B cell (primary cell): ENCODE measurements around the gene MTCL1. TPM values are rescaled to one million over a fixed set of nuclear protein-coding genes. Genes with fewer than 3 reads are reported as not detected.

Experiments
- ATAC-seq: fragments of 200-7000 bp; cut with Tn5 transposase; one replicate; pipeline ENCODE4 v1.10.0; 2021; ENCODE audit warnings: low read depth, mild to moderate bottlenecking, moderate number of reproducible peaks, moderate library complexity
- CTCF ChIA-PET: fragments of 350-600 bp; sonication (Branson Sonifier 250); formaldehyde crosslinking; loops from one replicate; lab custom pipeline; 2021; ENCODE audit warnings: antibody characterized with exemption, inconsistent platforms; lab: Charles Lee
- POLR2A ChIA-PET: fragments of 350-600 bp; sonication (Branson Sonifier 250); formaldehyde crosslinking; loops from one replicate; lab custom pipeline; 2021; ENCODE audit warnings: antibody characterized with exemption; lab: Charles Lee
- DNase-seq: peaks from one replicate; pipeline ENCODE4 v3.0.0; 2013
- H2AFZ ChIP-seq: 2 replicates; pipeline ENCODE4 v1.6.1; 2012; ENCODE audit warnings: mild to moderate bottlenecking, low read depth, low read length; ENCODE audit not compliant: insufficient read depth, poor library complexity, severe bottlenecking
- H3K27ac ChIP-seq, 2 donors: 1 replicate in 1 of 2; 2 replicates in 1 of 2; pipeline ENCODE4 v1.5.1; 2012 to 2013; ENCODE audit warnings: low read length in 2 of 2, mild to moderate bottlenecking in 2 of 2, moderate library complexity in 1 of 2
- H3K27me3 ChIP-seq, 4 experiments: fragments of 200-600 bp in 1 of 4; sonication (generic) in 1 of 4; replicated peaks in 1 of 4; 1 replicate in 2 of 4; 2 replicates in 2 of 4; pipeline versions ENCODE4 v1.6.1 to v1.7.0; 2013 to 2016; ENCODE audit warnings: low read length in 3 of 4, mild to moderate bottlenecking in 2 of 4, mixed read lengths in 1 of 4, moderate library complexity in 1 of 4; ENCODE audit not compliant: insufficient read depth in 4 of 4, control insufficient read depth in 3 of 4; ENCODE audit errors: control extremely low read depth in 1 of 4
- H3K36me3 ChIP-seq, 2 experiments: replicated peaks in 1 of 2; 1 replicate in 1 of 2; 2 replicates in 1 of 2; pipeline versions ENCODE4 v1.6.1 to v1.7.1; 2013; ENCODE audit warnings: low read length in 1 of 2; ENCODE audit not compliant: insufficient read depth in 2 of 2, control insufficient read depth in 1 of 2; ENCODE audit errors: control extremely low read depth in 1 of 2, extremely low read depth in 1 of 2
- H3K4me1 ChIP-seq, 2 donors: fragments of 200-600 bp in 1 of 2; sonication (generic) in 1 of 2; 1 replicate in 1 of 2; 2 replicates in 1 of 2; pipeline versions ENCODE4 v1.5.1 to v1.6.1; 2013 to 2017; ENCODE audit warnings: low read length in 2 of 2; ENCODE audit not compliant: control insufficient read depth in 2 of 2, insufficient read depth in 2 of 2
- H3K4me2 ChIP-seq: replicated peaks from 2 replicates; pipeline ENCODE3; 2012; ENCODE audit warnings: mild to moderate bottlenecking, low read depth, low read length; ENCODE audit not compliant: poor library complexity, severe bottlenecking
- H3K4me3 ChIP-seq, 5 experiments: fragments of 200-600 bp in 1 of 5; sonication (generic) in 1 of 5; 1 replicate in 3 of 5; 2 replicates in 2 of 5; pipeline versions ENCODE4 v1.5.1 to v1.7.0; 2011 to 2016; ENCODE audit warnings: low read length in 4 of 5, mild to moderate bottlenecking in 4 of 5, low read depth in 2 of 5, control low read depth in 1 of 5, moderate library complexity in 1 of 5; ENCODE audit not compliant: insufficient read depth in 1 of 5; ENCODE audit errors: control extremely low read depth in 1 of 5, extremely low read depth in 1 of 5
- H3K79me2 ChIP-seq: fragments of 200-600 bp; sonication (generic); one replicate; pipeline ENCODE4 v1.6.0; 2016; ENCODE audit warnings: low read length; ENCODE audit not compliant: control insufficient read depth, insufficient read depth
- H3K9ac ChIP-seq: fragments of 200-600 bp; sonication (generic); 2 replicates; pipeline ENCODE4 v1.6.1; 2017; ENCODE audit warnings: mild to moderate bottlenecking, low read length, moderate library complexity
- H3K9me3 ChIP-seq, 3 donors: one replicate each; pipeline versions ENCODE4 v1.6.1 to v1.7.1; 2013; ENCODE audit warnings: low read length in 2 of 3; ENCODE audit not compliant: control insufficient read depth in 2 of 3, insufficient read depth in 1 of 3; ENCODE audit errors: control extremely low read depth in 1 of 3
- H4K20me1 ChIP-seq: 2 replicates; pipeline ENCODE4 v1.6.0; 2012; ENCODE audit warnings: mild to moderate bottlenecking, low read length; ENCODE audit not compliant: insufficient read depth, control insufficient read depth, poor library complexity, severe bottlenecking
- H3K27ac Mint-ChIP-seq: one replicate; pipeline ENCODE4 v1.8.0; 2021; ENCODE audit warnings: mixed read lengths
- H3K27me3 Mint-ChIP-seq: one replicate; pipeline ENCODE4 v1.8.0; 2021; ENCODE audit warnings: mixed read lengths
- H3K4me1 Mint-ChIP-seq: one replicate; pipeline ENCODE4 v1.8.0; 2021; ENCODE audit warnings: mixed read lengths
- H3K4me3 Mint-ChIP-seq: one replicate; pipeline ENCODE4 v1.8.0; 2021; ENCODE audit warnings: mixed read lengths
- H3K9me3 Mint-ChIP-seq: one replicate; pipeline ENCODE4 v1.8.0; 2022; ENCODE audit warnings: mixed read lengths; ENCODE audit not compliant: insufficient read depth
- CTCF ChIP-seq: fragments of 200-600 bp; IDR thresholded peaks from one replicate; pipeline ENCODE4 v1.8.0; 2022; ENCODE audit warnings: antibody characterized with exemption, mild to moderate bottlenecking
- EZH2 ChIP-seq: IDR thresholded peaks from 2 replicates; pipeline ENCODE4 v1.6.1; 2012; ENCODE audit warnings: borderline replicate concordance, low read depth, mild to moderate bottlenecking, moderate library complexity, low read length; ENCODE audit not compliant: insufficient read depth, poor library complexity, severe bottlenecking
- WGBS: methylation state at CpG from one replicate; pipeline ENCODE4 v1.1.5; 2013; ENCODE audit warnings: missing lambda C conversion rate; ENCODE audit not compliant: insufficient coverage; 5-methylcytosine and 5-hydroxymethylcytosine counted together
- intact Hi-C: fragments of 100-400 bp; cut with micrococcal nuclease; formaldehyde crosslinking; loops from one replicate; pipeline ENCODE4 v1.10.0; 2022
- polyA plus RNA-seq: library from polyadenylated mRNA; depleted of rRNA; stranded (reverse); fragments of >200 nt; gene quantifications from 2 replicates; pipeline ENCODE4 v1.2.3, GENCODE V29; 2012
- small RNA-seq: library from RNA; depleted of rRNA; stranded (forward); fragments of <200 nt; gene quantifications from one replicate; pipeline ENCODE3, GENCODE V24; 2012; ENCODE audit warnings: low replicate concordance, low read depth; ENCODE audit not compliant: insufficient read length
- total RNA-seq, 2 donors: library from RNA; stranded (reverse); fragments of 120-200 nt in 1 of 2; gene quantifications; 1 replicate in 1 of 2; 2 replicates in 1 of 2; pipeline versions ENCODE4 v1.2.3 to v1.2.4, GENCODE V29; 2013 to 2022

The MTCL1 gene
- total and polyA plus RNA-seq, 2 donors (not counting 1 experiment from before 2014, with no cell fraction given), result 2.7 to 5.8 TPM

GRCh38 chr18:8876887-8877286 lies 171.5 kb downstream of the MTCL1 start:
- Histone ChIP-seq H3K27me3 (peaks cover 0 to 4% (median 2%) of the 10 kb centered on the region in 4 experiments), H3K9ac (no peak overlapping the region), H3K4me3 (no peak overlapping the region), H2AFZ (no peak overlapping the region), H4K20me1 (no peaks in the 10 kb centered on the region), H3K36me3 (no peaks in the 10 kb centered on the region), H3K4me2 (no peak overlapping the region), H3K9me3 (peaks cover 0 to 6% (median under 1%) of the 10 kb centered on the region in 3 donors), H3K4me1 (no peaks in the 10 kb centered on the region), H3K27ac (no peak overlapping the region), H3K79me2 (no peaks in the 10 kb centered on the region)
- Mint-ChIP-seq H3K9me3 (no peaks in the 10 kb centered on the region), H3K27me3 (peaks cover 4% of the 10 kb centered on the region), H3K4me1 (no peaks in the 10 kb centered on the region), H3K27ac (no peak overlapping the region), H3K4me3 (no peak overlapping the region)
- 87% methylated on average over 4 of the region's 5 CpGs for WGBS
- intact Hi-C loops, result no loop called here
- ChIA-PET CTCF (no interaction called here), POLR2A (no interaction called here)
- DNase-seq (no peak), ATAC-seq (no peak)
- no peak for TF ChIP-seq EZH2
- TF ChIP-seq CTCF, result no peak

- CTCF ChIA-PET, result no interaction called here
- Mint-ChIP-seq H3K27me3 (peaks cover 2% of the 10 kb centered on the region), H3K4me1 (no peaks in the 10 kb centered on the region), H3K27ac (no peak overlapping the region), H3K4me3 (no peak overlapping the region), H3K9me3 (peaks cover 3% of the 10 kb centered on the region)
- Histone ChIP-seq H2AFZ (no peak overlapping the region), H3K9me3 (peaks cover 0 to 22% (median 20%) of the 10 kb centered on the region in 3 donors), H3K4me3 (no peak overlapping the region), H3K27ac (no peak overlapping the region), H3K4me1 (no peaks in the 10 kb centered on the region), H3K27me3 (peaks cover 0 to 2% (median 0%) of the 10 kb centered on the region in 4 experiments), H3K79me2 (no peaks in the 10 kb centered on the region), H3K4me2 (no peak overlapping the region), H4K20me1 (no peaks in the 10 kb centered on the region), H3K36me3 (no peaks in the 10 kb centered on the region), H3K9ac (no peak overlapping the region)
- no peak for DNase-seq
- intact Hi-C loops, result no loop called here
- TF ChIP-seq CTCF, result no peak
- TF ChIP-seq EZH2, result no peak
- no peak for ATAC-seq
- POLR2A ChIA-PET, result no interaction called here
- WGBS, result 100% methylated on average over 1 of the region's 1 CpG
These were observed 175.7 kb downstream of the MTCL1 start for GRCh38 chr18:8881103-8881502.

Small RNA genes lying within 50 kb of the gene (small RNA-seq; reads per million reads assigned to genes)
- not detected for gene RF00019

Other genes with a start within 250 kb of the MTCL1 start
- 38.7 and 40.9 TPM in 2 replicates for gene RAB12, start 96.1 kb upstream of the MTCL1 start, total RNA-seq
- 12.8 and 24.0 TPM in 2 replicates for gene RAB12, start 96.1 kb upstream of the MTCL1 start, polyA plus RNA-seq